H1 (cell line): ENCODE data around the gene CRELD1. TPM values are rescaled to one million over a fixed set of nuclear protein-coding genes. Genes with fewer than 3 reads are reported as not detected.
A peak's percentile ranks its signal among the peaks of the same experiment; 100 is the strongest.

Source experiments
- CTCF ChIA-PET: fragments of 300-600 bp; sonication (Branson Sonifier 250); formaldehyde crosslinking; loops from one replicate; lab custom pipeline; 2021; ENCODE audit not compliant: partially characterized antibody; lab: Charles Lee
- POLR2A ChIA-PET: fragments of 300-600 bp; sonication (Branson Sonifier 250); formaldehyde crosslinking; loops from one replicate; lab custom pipeline; 2021; ENCODE audit warnings: inconsistent platforms; ENCODE audit not compliant: partially characterized antibody; lab: Charles Lee
- DNase-seq, 2 experiments: peaks; one replicate each; pipeline versions ENCODE4 v3.0.0 to v3.0.0-alpha.2; 2010 to 2022; ENCODE audit warnings: low spot score in 2 of 2, low read depth in 1 of 2, mixed read lengths in 1 of 2
- FAIRE-seq: peaks from 2 replicates; lab custom pipeline; 2011; peaks lifted over from hg19 to GRCh38; lab: Jason Lieb, UNC
- H2AFZ ChIP-seq: 2 replicates; pipeline ENCODE4 v1.8.1; 2012; ENCODE audit warnings: low read length, inconsistent platforms
- H2AK5ac ChIP-seq: 2 replicates; pipeline ENCODE4 v1.6.1; 2013; ENCODE audit warnings: low read depth, low read length
- H2BK120ac ChIP-seq: replicated peaks from 2 replicates; pipeline ENCODE3; 2013; ENCODE audit warnings: low read depth, low read length, inconsistent platforms
- H2BK12ac ChIP-seq: 2 replicates; pipeline ENCODE4 v1.6.1; 2013; ENCODE audit warnings: low read depth, low read length
- H2BK15ac ChIP-seq: 2 replicates; pipeline ENCODE4 v1.6.1; 2013; ENCODE audit warnings: low read length
- H2BK20ac ChIP-seq: 2 replicates; pipeline ENCODE4 v1.6.1; 2013; ENCODE audit warnings: low read length
- H2BK5ac ChIP-seq: 2 replicates; pipeline ENCODE4 v1.6.1; 2013; ENCODE audit warnings: low read depth, low read length
- H3K14ac ChIP-seq: 2 replicates; pipeline ENCODE4 v1.6.1; 2013; ENCODE audit warnings: inconsistent platforms; ENCODE audit not compliant: insufficient read length
- H3K18ac ChIP-seq: 2 replicates; pipeline ENCODE4 v1.6.1; 2013; ENCODE audit warnings: low read length; ENCODE audit errors: extremely low read depth
- H3K23ac ChIP-seq: 2 replicates; pipeline ENCODE4 v1.6.1; 2013; ENCODE audit warnings: inconsistent platforms; ENCODE audit not compliant: insufficient read length
- H3K23me2 ChIP-seq: 2 replicates; pipeline ENCODE4 v1.6.1; 2013; ENCODE audit warnings: low read depth, low read length
- H3K27ac ChIP-seq: 2 replicates; pipeline ENCODE4 v1.6.1; 2011; ENCODE audit warnings: low read depth, low read length, inconsistent platforms
- H3K27me3 ChIP-seq, 4 experiments: replicated peaks in 1 of 4; 1 replicate in 1 of 4; 2 replicates in 3 of 4; pipeline versions ENCODE4 v1.6.1 to v1.8.1; 2011 to 2013; ENCODE audit warnings: low read length in 3 of 4, mild to moderate bottlenecking in 3 of 4, inconsistent platforms in 2 of 4, mixed read lengths in 2 of 4, moderate library complexity in 1 of 4; ENCODE audit not compliant: control insufficient read depth in 3 of 4, insufficient read depth in 3 of 4; ENCODE audit errors: extremely low read depth in 1 of 4
- H3K36me3 ChIP-seq, 4 experiments: 2 replicates each; pipeline versions ENCODE4 v1.6.1 to v1.8.1; 2011 to 2013; ENCODE audit warnings: mild to moderate bottlenecking in 4 of 4, low read length in 3 of 4, moderate library complexity in 2 of 4, control low read depth in 1 of 4, inconsistent platforms in 1 of 4; ENCODE audit not compliant: insufficient read depth in 4 of 4, control insufficient read depth in 2 of 4
- H3K4ac ChIP-seq: replicated peaks from 2 replicates; pipeline ENCODE3; 2013; ENCODE audit warnings: low read length, low read depth, mixed read lengths, inconsistent platforms; ENCODE audit not compliant: insufficient read length
- H3K4me1 ChIP-seq, 4 experiments: replicated peaks in 1 of 4; 1 replicate in 1 of 4; 2 replicates in 3 of 4; pipeline versions ENCODE4 v1.6.1 to v1.8.1; 2011 to 2013; ENCODE audit warnings: low read length in 3 of 4, inconsistent platforms in 2 of 4, mixed read lengths in 1 of 4; ENCODE audit not compliant: insufficient read depth in 4 of 4, control insufficient read depth in 3 of 4
- H3K4me2 ChIP-seq, 2 experiments: 2 replicates each; pipeline versions ENCODE4 v1.6.1 to v1.8.1; 2011 to 2013; ENCODE audit warnings: low read depth in 2 of 2, low read length in 2 of 2, control low read depth in 1 of 2, inconsistent platforms in 1 of 2, mild to moderate bottlenecking in 1 of 2; ENCODE audit not compliant: insufficient read depth in 1 of 2
- H3K4me3 ChIP-seq, 4 experiments: fragments of 200-600, 300-600 bp in 1 of 4; sonication (generic), shearing (Covaris generic), sonication (Bioruptor Twin) in 1 of 4; 2 replicates each; pipeline versions ENCODE4 v1.5.1 to v1.8.1; 2011 to 2016; ENCODE audit warnings: low read length in 4 of 4, low read depth in 3 of 4, control low read depth in 2 of 4, inconsistent platforms in 2 of 4, mild to moderate bottlenecking in 2 of 4, mixed read lengths in 1 of 4, moderate library complexity in 1 of 4; ENCODE audit not compliant: insufficient read depth in 2 of 4; ENCODE audit errors: extremely low read depth in 1 of 4
- H3K56ac ChIP-seq: replicated peaks from 2 replicates; pipeline ENCODE3; 2013; ENCODE audit warnings: low read depth, mild to moderate bottlenecking, mixed read lengths, low read length, inconsistent platforms; ENCODE audit not compliant: insufficient read length
- H3K79me1 ChIP-seq: 2 replicates; pipeline ENCODE4 v1.6.1; 2013; ENCODE audit warnings: low read depth, low read length, control low read depth
- H3K79me2 ChIP-seq, 2 experiments: 2 replicates each; pipeline versions ENCODE4 v1.6.1 to v1.8.1; 2012 to 2013; ENCODE audit warnings: low read length in 2 of 2, mild to moderate bottlenecking in 2 of 2, inconsistent platforms in 1 of 2; ENCODE audit not compliant: insufficient read depth in 2 of 2, control insufficient read depth in 1 of 2
- H3K9ac ChIP-seq, 4 experiments: replicated peaks in 1 of 4; 1 replicate in 1 of 4; 2 replicates in 3 of 4; pipeline versions ENCODE4 v1.6.1 to v1.8.1; 2011 to 2013; ENCODE audit warnings: low read depth in 3 of 4, low read length in 3 of 4, control low read depth in 2 of 4, mild to moderate bottlenecking in 2 of 4, moderate library complexity in 2 of 4, inconsistent platforms in 1 of 4; ENCODE audit errors: extremely low read depth in 1 of 4
- H3K9me3 ChIP-seq, 2 experiments: 2 replicates each; pipeline versions ENCODE4 v1.6.1 to v1.8.1; 2012 to 2013; ENCODE audit warnings: mild to moderate bottlenecking in 2 of 2, moderate library complexity in 2 of 2, control low read depth in 1 of 2, inconsistent platforms in 1 of 2, low read depth in 1 of 2, low read length in 1 of 2, mixed read lengths in 1 of 2; ENCODE audit not compliant: insufficient read depth in 2 of 2
- H4K20me1 ChIP-seq, 2 experiments: replicated peaks in 1 of 2; 2 replicates each; pipeline versions ENCODE3 to v1.8.1; 2011 to 2013; ENCODE audit warnings: inconsistent platforms in 2 of 2, low read length in 2 of 2, mild to moderate bottlenecking in 1 of 2; ENCODE audit not compliant: insufficient read depth in 2 of 2, control insufficient read depth in 1 of 2
- H4K5ac ChIP-seq: 2 replicates; pipeline ENCODE4 v1.6.1; 2013; ENCODE audit warnings: low read length, low read depth, mixed read lengths, inconsistent platforms; ENCODE audit not compliant: insufficient read length
- H4K8ac ChIP-seq: 2 replicates; pipeline ENCODE4 v1.8.0; 2013; ENCODE audit warnings: mild to moderate bottlenecking, moderate library complexity, low read length, inconsistent platforms; ENCODE audit not compliant: insufficient read depth; ENCODE audit errors: extremely low read depth
- H4K91ac ChIP-seq: replicated peaks from 2 replicates; pipeline ENCODE3; 2013; ENCODE audit warnings: low read length, mixed read lengths, inconsistent platforms; ENCODE audit not compliant: insufficient read length
- CTBP2 ChIP-seq: IDR thresholded peaks from 2 replicates; pipeline ENCODE4 v1.7.0; 2011; ENCODE audit warnings: borderline replicate concordance, mild to moderate bottlenecking, moderate library complexity, mixed read lengths, low read length; ENCODE audit not compliant: insufficient read depth, insufficient read length
- GTF2F1 ChIP-seq: IDR thresholded peaks from 2 replicates; pipeline ENCODE4 v1.6.1; 2012; ENCODE audit warnings: low read depth, low read length, improper control_type of control experiment, borderline replicate concordance
- MAFK ChIP-seq: IDR thresholded peaks from 2 replicates; pipeline ENCODE4 v1.6.1; 2012; ENCODE audit warnings: low read depth, mild to moderate bottlenecking, improper control_type of control experiment, low read length
- WGBS, 2 experiments: shearing (Covaris generic) in 1 of 2; methylation state at CpG; one replicate each; pipeline versions ENCODE4 v1.1.6 to v1.1.7; 2013 to 2015; ENCODE audit warnings: low lambda C conversion rate in 2 of 2, mixed read lengths in 2 of 2, inconsistent platforms in 1 of 2, low coverage in 1 of 2, missing lambda C conversion rate in 1 of 2; ENCODE audit not compliant: insufficient replicate concordance in 2 of 2, insufficient coverage in 1 of 2, insufficient read length in 1 of 2; ENCODE audit errors: extremely low coverage in 1 of 2, missing lambda C conversion rate in 1 of 2; 5-methylcytosine and 5-hydroxymethylcytosine counted together
- polyA plus RNA-seq, 7 experiments: library from polyadenylated mRNA; depleted of rRNA in 3 of 7; stranded (reverse) in 5 of 7; unstranded in 2 of 7; fragments of >200 nt in 5 of 7; fragments of 200-250 nt in 2 of 7; gene quantifications; 1 replicate in 5 of 7; 2 replicates in 1 of 7; 4 replicates in 1 of 7; pipeline versions ENCODE4 v1.2.1 to v1.2.3, GENCODE V29; 2011 to 2013; ENCODE audit warnings: missing spikeins in 2 of 7, mixed read lengths in 2 of 7
- total RNA-seq: library from RNA; stranded (reverse); fragmentation: NEBNext Ultra II Directional; extraction: Animal tissue kit (Norgen Biotek cat#: 25700); gene quantifications from 2 replicates; pipeline ENCODE4 v1.2.1, GENCODE V29; 2021

Gene CRELD1
- total and polyA plus RNA-seq, 2 of the 8 experiments (the other 6 are each of a cell fraction or from before 2014, with no cell fraction given): 12.9 to 15.1 TPM

DNA sequence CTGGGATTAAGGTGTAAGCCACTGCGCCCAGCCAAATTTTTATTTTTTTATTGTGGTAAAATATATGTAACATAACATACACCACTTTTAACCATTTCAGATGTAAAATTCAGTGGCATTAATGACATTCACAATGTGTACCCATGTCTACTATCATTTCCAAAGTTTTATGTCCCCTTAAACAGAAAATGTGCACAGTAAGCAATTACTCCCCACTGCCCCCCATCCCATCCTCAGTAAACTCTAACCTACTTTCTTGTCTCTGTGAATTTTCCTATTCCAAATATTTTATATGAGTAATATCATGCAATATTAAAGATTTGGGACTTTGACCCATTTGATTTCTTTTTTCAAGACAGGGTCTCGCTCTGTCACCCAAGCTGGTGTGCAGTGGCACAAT is 33.2 kb downstream of the CRELD1 start:
- no peak overlapping the region for H2BK12ac ChIP-seq
- no peak overlapping the region for H3K23ac ChIP-seq
- TF ChIP-seq MAFK (peak; percentile 16; the same call in 1 of the 2 replicates), GTF2F1 (no peak), CTBP2 (no peak)
- no peak overlapping the region for H2BK15ac ChIP-seq
- CTCF ChIA-PET: interaction anchor here (0.6 to 2.4 kb wide), 5 partner anchors 10 to 196 kb away, joined by 3 to 7 read pairs (median 4); no protein-coding TSS in a partner anchor
- H3K4me3 ChIP-seq: no peak overlapping the region
- no peak overlapping the region for H3K4ac ChIP-seq
- no peak overlapping the region for H3K4me2 ChIP-seq
- no peaks in the 10 kb centered on the region for H3K4me1 ChIP-seq
- H3K27me3 ChIP-seq: no peaks in the 10 kb centered on the region
- H3K79me1 ChIP-seq: no peaks in the 10 kb centered on the region
- no peak overlapping the region for H3K56ac ChIP-seq
- peaks cover 0 to 1% of the 10 kb centered on the region in 2 experiments for H4K20me1 ChIP-seq
- no peak for FAIRE-seq
- H3K79me2 ChIP-seq: no peaks in the 10 kb centered on the region
- no peak overlapping the region for H2AK5ac ChIP-seq
- no peak overlapping the region for H3K27ac ChIP-seq
- H3K36me3 ChIP-seq: peaks cover 0 to 23% (median 12%) of the 10 kb centered on the region in 4 experiments; a peak in 6 of 8 replicates
- H2BK5ac ChIP-seq: no peak overlapping the region
- POLR2A ChIA-PET: interaction anchor here (1.0 kb wide), 1 partner anchor 74 kb away, joined by 3 read pairs; no protein-coding TSS in a partner anchor
- WGBS, 2 experiments: 97% methylated on average over 2 of the region's 2 CpGs; no CpG with 5 or more reads in 1 of the 2 experiments
- no peak overlapping the region for H3K18ac ChIP-seq
- no peak overlapping the region for H2BK120ac ChIP-seq
- no peaks in the 10 kb centered on the region for H3K9me3 ChIP-seq
- no peak for DNase-seq
- no peak overlapping the region for H2AFZ ChIP-seq
- H4K8ac ChIP-seq: no peak overlapping the region
- H3K23me2 ChIP-seq: no peaks in the 10 kb centered on the region
- no peak overlapping the region for H3K9ac ChIP-seq
- no peak overlapping the region for H4K5ac ChIP-seq
- no peak overlapping the region for H3K14ac ChIP-seq
- no peak overlapping the region for H4K91ac ChIP-seq
- H2BK20ac ChIP-seq: no peak overlapping the region
